ENCODE measurements around the gene NUB1. TPM values are rescaled to one million over a fixed set of nuclear protein-coding genes. Genes with fewer than 3 reads are reported as not detected.

Gene NUB1
- total RNA-seq, 1 donor from 2014 or later = 47.5 TPM

DNA sequence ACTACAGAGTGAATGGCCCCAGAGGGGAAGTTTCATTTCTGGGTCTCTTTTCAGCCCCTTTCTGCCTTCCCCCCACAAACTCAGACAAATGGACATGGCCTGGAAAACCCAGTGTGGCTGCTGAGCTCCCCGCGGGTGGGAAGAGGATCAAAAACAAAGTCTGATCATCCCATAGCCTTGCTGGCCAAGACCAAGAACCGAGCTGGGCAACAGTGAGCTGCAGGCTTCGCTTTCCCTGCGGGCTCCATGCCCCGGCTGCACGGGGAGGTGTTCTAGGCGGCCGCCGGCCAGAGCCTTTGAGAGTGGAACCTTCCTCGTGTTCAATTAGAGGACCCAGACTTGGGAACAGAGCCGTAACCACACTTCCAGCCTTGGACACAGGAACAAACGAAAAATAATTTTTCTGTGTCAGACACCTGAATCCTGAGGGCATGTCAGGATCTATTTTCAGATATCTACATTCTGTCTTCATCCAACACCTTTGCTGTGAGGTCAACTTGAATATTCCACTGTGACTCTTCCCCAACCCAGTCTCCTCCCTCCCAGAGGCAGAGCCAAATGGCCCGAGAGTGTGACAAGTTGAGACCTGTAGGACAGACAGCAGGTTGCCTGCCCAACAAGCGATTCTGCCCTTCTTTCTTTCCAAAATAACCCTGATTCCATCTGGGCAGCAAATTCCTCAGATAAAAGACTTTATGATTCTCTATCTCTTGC is 42.2 kb downstream of the NUB1 start:
- ATAC-seq (ENCODE audit: low read depth) (no peak), DNase-seq (peak; percentile 12)
- intact Hi-C loops (cut with micrococcal nuclease) = loop anchor here (5.0 kb wide), 1 partner anchor 64 kb away; no protein-coding TSS in a partner anchor
- ChIA-PET POLR2A (no interaction called here), CTCF (no interaction called here)
- Mint-ChIP-seq H3K4me3 (no peak overlapping the region), H3K27ac (no peak overlapping the region), H3K4me1 (peaks cover 26% of the 10 kb centered on the region), H3K36me3 (ENCODE audit: low read depth) (peaks cover 5% of the 10 kb centered on the region), H3K27me3 (peaks cover 2% of the 10 kb centered on the region), H3K9me3 (no peaks in the 10 kb centered on the region)
- no peak for TF ChIP-seq CTCF (IDR thresholded peaks at IDR 0.05)

DNA sequence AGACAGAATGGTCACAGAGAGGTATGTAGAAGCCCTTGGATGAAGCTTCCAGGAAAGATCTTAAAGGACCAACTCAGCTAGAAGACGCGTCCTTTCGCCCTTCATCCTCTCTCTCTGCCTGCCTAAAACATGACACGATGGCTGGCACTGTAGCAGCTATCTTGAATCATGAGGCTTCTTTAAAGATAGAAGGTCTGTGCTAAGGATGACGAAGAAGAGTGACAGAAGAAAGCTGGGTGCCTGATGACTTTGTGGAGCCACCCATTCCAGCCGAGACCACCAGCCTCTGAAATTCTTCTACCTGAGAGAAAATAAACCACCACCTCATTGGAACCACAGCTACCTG is 42.7 kb downstream of the NUB1 start:
- no peaks in the 10 kb centered on the region for H3K9me3 Mint-ChIP-seq
- peaks cover 24% of the 10 kb centered on the region for H3K4me1 Mint-ChIP-seq
- TF ChIP-seq CTCF (IDR thresholded peaks at IDR 0.05) = no peak
- peaks cover 2% of the 10 kb centered on the region for H3K27me3 Mint-ChIP-seq
- no peak overlapping the region for H3K4me3 Mint-ChIP-seq
- CTCF ChIA-PET = no interaction called here
- H3K36me3 Mint-ChIP-seq (ENCODE audit: low read depth) = no peaks in the 10 kb centered on the region
- POLR2A ChIA-PET = no interaction called here
- DNase-seq (peak; percentile 6), ATAC-seq (ENCODE audit: low read depth) (no peak)
- H3K27ac Mint-ChIP-seq = no peak overlapping the region
- intact Hi-C loops (cut with micrococcal nuclease) = loop anchor here (5.0 kb wide), 1 partner anchor 63 kb away; no protein-coding TSS in a partner anchor

DNA sequence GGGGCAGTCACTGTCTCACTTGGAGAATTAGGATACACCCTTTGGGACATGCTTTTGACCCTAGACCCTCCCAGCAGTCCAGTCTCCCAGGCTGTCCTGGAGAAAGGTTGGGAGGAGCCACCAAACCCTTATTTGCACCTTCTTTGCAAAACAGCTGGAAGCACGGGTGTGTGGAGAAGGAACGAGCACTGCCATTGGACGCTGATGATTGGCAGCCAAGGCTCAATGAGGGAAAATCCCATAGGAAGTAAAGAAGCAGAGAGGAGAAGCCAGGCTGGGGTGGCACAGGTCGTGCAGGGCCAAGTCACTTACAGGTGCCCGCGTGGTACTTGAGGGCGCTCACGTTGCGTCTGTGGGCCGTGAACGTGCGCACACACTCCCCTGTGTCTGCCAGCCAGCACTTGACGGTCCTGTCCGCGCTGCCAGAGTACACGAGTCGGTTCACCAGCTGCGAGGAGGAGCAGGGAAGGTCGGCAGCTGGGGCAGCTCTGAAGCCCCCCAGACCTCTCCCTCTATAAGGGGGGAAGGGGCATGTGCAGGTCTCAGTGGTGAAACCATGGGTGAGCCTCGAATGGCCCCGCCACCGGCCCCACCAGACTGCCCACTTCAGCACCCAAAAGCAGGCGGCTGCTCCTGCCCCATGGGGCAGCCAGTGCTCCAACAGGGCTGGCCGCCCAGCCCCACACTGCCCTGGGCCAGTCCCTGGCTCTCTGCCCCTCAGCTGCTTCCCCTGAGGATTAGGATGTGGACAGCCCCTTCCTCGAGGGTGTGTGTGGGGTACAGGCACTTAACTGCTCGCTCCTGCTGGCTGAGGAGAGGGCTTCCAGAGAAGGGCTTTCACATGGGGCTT is 43.4 kb downstream of the NUB1 start:
- CTCF ChIA-PET = no interaction called here
- ATAC-seq (ENCODE audit: low read depth) = no peak

DNA sequence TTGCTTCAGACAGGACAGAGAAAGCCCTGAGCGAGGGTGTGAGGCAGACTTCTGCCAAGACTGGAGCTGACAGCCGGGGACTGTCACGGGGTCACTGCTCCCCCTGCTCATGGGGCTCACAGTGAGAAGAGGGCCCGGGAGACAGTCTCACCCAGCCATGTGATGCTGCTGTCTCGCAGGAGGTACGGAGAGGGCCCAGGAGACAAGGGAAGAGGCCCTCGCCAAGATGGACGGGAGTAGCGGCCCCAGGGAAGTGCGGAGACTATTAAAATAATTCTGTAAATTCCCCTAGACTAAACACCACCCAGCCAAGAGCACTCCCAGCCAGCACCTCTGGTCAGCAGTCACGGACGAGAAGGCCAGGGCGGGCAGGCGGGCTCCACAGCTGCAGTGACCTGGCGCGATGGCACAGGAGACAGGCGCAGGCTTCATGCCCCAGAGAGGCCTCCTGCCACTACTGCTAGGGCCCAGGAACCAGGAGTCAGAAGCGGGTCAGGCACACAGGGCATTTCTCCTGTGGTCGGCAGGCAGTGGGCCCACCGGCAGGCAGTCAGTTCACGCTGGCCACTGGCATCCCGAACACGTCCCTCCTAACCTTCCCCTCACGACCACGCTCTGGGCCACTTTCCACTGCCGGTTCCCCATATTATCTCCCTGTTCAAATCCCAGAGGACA is 44.2 kb downstream of the NUB1 start:
- ATAC-seq (ENCODE audit: low read depth) (no peak), DNase-seq (no peak)
- no peak for TF ChIP-seq CTCF (IDR thresholded peaks at IDR 0.05)
- POLR2A ChIA-PET = no interaction called here
- peaks cover 12% of the 10 kb centered on the region for H3K27me3 Mint-ChIP-seq
- no peak overlapping the region for H3K27ac Mint-ChIP-seq
- H3K36me3 Mint-ChIP-seq (ENCODE audit: low read depth) = no peaks in the 10 kb centered on the region
- no peak overlapping the region for H3K4me3 Mint-ChIP-seq
- intact Hi-C loops (cut with micrococcal nuclease) = no loop called here
- H3K4me1 Mint-ChIP-seq = peaks cover 13% of the 10 kb centered on the region
- H3K9me3 Mint-ChIP-seq = no peaks in the 10 kb centered on the region
- CTCF ChIA-PET = no interaction called here

More for the DNA sequence above, 43.4 kb downstream of the NUB1 start:
- peak; percentile 8 for DNase-seq
- Mint-ChIP-seq H3K27me3 (peaks cover 8% of the 10 kb centered on the region), H3K36me3 (ENCODE audit: low read depth) (no peaks in the 10 kb centered on the region), H3K4me3 (no peak overlapping the region), H3K9me3 (no peaks in the 10 kb centered on the region), H3K4me1 (peaks cover 19% of the 10 kb centered on the region), H3K27ac (no peak overlapping the region)
- no peak for TF ChIP-seq CTCF (IDR thresholded peaks at IDR 0.05)
- intact Hi-C loops (cut with micrococcal nuclease) = loop anchor here (5.0 kb wide), 1 partner anchor 62 kb away; no protein-coding TSS in a partner anchor
- POLR2A ChIA-PET = interaction anchor here (0.6 kb wide), 1 partner anchor 186 kb away, joined by 3 read pairs; no protein-coding TSS in a partner anchor
